Measurements from ENCODE around the gene FBXO24. TPM values are rescaled to one million over a fixed set of nuclear protein-coding genes. Genes with fewer than 3 reads are reported as not detected.

The FBXO24 gene
- polyA plus RNA-seq, 4 donors, result 1.6 to 3.2 (median 2.5) TPM

DNA sequence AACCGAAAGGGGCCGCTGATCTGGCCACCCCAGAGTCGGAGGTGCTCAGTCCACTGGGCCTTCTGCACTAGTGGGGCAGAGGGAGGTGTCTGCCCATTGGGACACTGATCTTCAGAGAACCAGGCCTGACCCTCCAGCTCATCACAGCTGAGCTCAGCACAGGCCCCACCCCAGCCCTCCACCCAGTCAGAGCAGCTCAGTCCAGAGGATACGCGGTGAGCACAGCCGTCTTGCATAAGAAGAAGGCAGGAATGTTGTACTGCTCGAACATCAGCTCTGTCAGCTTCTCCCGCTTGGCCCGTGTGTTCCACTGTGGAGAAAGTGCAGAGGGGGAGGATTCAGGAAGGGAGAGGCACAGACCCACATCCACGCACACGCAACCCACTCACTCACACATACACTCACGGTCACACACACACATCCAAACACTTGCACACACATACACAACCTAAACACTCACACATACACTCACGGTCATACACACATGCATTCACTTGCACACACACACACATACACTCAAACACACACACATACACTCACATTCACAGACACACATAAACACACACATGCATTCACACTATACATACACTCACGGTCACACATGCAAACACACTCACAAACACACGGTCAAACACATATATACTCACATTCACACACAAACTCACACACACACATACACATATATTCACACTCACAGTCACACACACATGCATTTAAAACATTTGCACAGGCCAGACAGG lies 63.9 kb downstream of the FBXO24 start:
- DNase-seq (ENCODE audit: low read depth in 4 of 4, low spot score in 2 of 4), result no peak

Other genes with a start within 250 kb of the FBXO24 start
- 10 to 100 TPM; 20.6 to 64.3 (median 42.5) TPM for gene PILRB, start 228.2 kb upstream of the FBXO24 start, polyA plus RNA-seq (ENCODE audit: insufficient read length in 4 of 4)
- gene PILRA, start 212.8 kb upstream of the FBXO24 start, polyA plus RNA-seq (ENCODE audit: insufficient read length in 4 of 4), result 1 to 10 TPM; 3.1 to 8.7 (median 5.8) TPM
- gene ZCWPW1, start 157.6 kb upstream of the FBXO24 start, polyA plus RNA-seq (ENCODE audit: insufficient read length in 4 of 4), result 1 to 10 TPM; 4.6 to 7.7 (median 6.6) TPM
- 10 to 100 TPM; 52.4 to 69.2 (median 56.7) TPM for gene MEPCE, start 156.5 kb upstream of the FBXO24 start, polyA plus RNA-seq (ENCODE audit: insufficient read length in 4 of 4)
- 10 to 100 TPM; 15.4 to 28.1 (median 21.1) TPM for gene PPP1R35, start 149.8 kb upstream of the FBXO24 start, polyA plus RNA-seq (ENCODE audit: insufficient read length in 4 of 4)
- gene SPACDR, start 122.1 kb upstream of the FBXO24 start, polyA plus RNA-seq (ENCODE audit: insufficient read length in 4 of 4), result 1 to 10 TPM in 2 of 4 donors, under 1 TPM in 2; 0.75 to 3.4 (median 1.3) TPM
- gene TSC22D4, start 107.1 kb upstream of the FBXO24 start, polyA plus RNA-seq (ENCODE audit: insufficient read length in 4 of 4), result 10 to 100 TPM; 32.3 to 61.0 (median 48.2) TPM
- gene NYAP1, start 102.4 kb upstream of the FBXO24 start, polyA plus RNA-seq (ENCODE audit: insufficient read length in 4 of 4), result 1 to 10 TPM; 1.8 to 3.7 (median 2.5) TPM
- gene AGFG2, start 47.1 kb upstream of the FBXO24 start, polyA plus RNA-seq (ENCODE audit: insufficient read length in 4 of 4), result 10 to 100 TPM; 10.8 to 17.7 (median 14.3) TPM
- gene SAP25, start 12.4 kb upstream of the FBXO24 start, polyA plus RNA-seq (ENCODE audit: insufficient read length in 4 of 4), result 10 to 100 TPM in 1 of 4 donors, 1 to 10 TPM in 3; 1.3 to 11.0 (median 4.6) TPM
- gene LRCH4, start 199 bp upstream of the FBXO24 start, polyA plus RNA-seq (ENCODE audit: insufficient read length in 4 of 4), result 10 to 100 TPM; 25.9 to 55.9 (median 47.4) TPM
- 100 to 1,000 TPM in 3 of 4 donors, 10 to 100 TPM in 1; 97.8 to 184 (median 137) TPM for gene PCOLCE, start 16.0 kb downstream of the FBXO24 start, polyA plus RNA-seq (ENCODE audit: insufficient read length in 4 of 4)
- 10 to 100 TPM; 22.9 to 35.8 (median 29.9) TPM for gene MOSPD3, start 26.2 kb downstream of the FBXO24 start, polyA plus RNA-seq (ENCODE audit: insufficient read length in 4 of 4)
- gene TFR2, start 55.2 kb downstream of the FBXO24 start, polyA plus RNA-seq (ENCODE audit: insufficient read length in 4 of 4), result 1 to 10 TPM in 2 of 4 donors, under 1 TPM in 2; 0.70 to 2.4 (median 1.1) TPM
- under 1 TPM in 1 of 4 donors, not detected in 3; 0.17 TPM for gene ACTL6B, start 70.1 kb downstream of the FBXO24 start, polyA plus RNA-seq (ENCODE audit: insufficient read length in 4 of 4)
- gene GNB2, start 87.4 kb downstream of the FBXO24 start, polyA plus RNA-seq (ENCODE audit: insufficient read length in 4 of 4), result 100 to 1,000 TPM; 177 to 240 (median 204) TPM
- gene GIGYF1, start 107.9 kb downstream of the FBXO24 start, polyA plus RNA-seq (ENCODE audit: insufficient read length in 4 of 4), result 10 to 100 TPM; 25.7 to 70.4 (median 48.9) TPM
- gene POP7, start 119.8 kb downstream of the FBXO24 start, polyA plus RNA-seq (ENCODE audit: insufficient read length in 4 of 4), result 10 to 100 TPM; 22.9 to 40.8 (median 26.9) TPM
- gene EPO, start 134.1 kb downstream of the FBXO24 start, polyA plus RNA-seq (ENCODE audit: insufficient read length in 4 of 4), result under 1 TPM in 3 of 4 donors, not detected in 1; 0.10 to 0.17 (median 0.12) TPM
- gene ZAN, start 147.3 kb downstream of the FBXO24 start, polyA plus RNA-seq (ENCODE audit: insufficient read length in 4 of 4), result under 1 TPM in 3 of 4 donors, not detected in 1; 0.03 to 0.05 (median 0.04) TPM
- gene EPHB4, start 241.2 kb downstream of the FBXO24 start, polyA plus RNA-seq (ENCODE audit: insufficient read length in 4 of 4), result 10 to 100 TPM; 83.9 to 98.8 (median 90.8) TPM